GM13976 (cell line): Measurements from ENCODE around the gene PPARD.

Experiments used
- DNase-seq: peaks from one replicate; pipeline ENCODE4 v3.0.0; 2012; ENCODE audit warnings: low spot score
- CTCF ChIP-seq: IDR thresholded peaks from 2 replicates; pipeline ENCODE4 v1.5.1; 2012; ENCODE audit warnings: borderline replicate concordance, mild to moderate bottlenecking; ENCODE audit not compliant: insufficient read depth; ENCODE audit errors: extremely low read depth, missing control alignments, control extremely low read depth
- in situ Hi-C: fragments of 300-500 bp; cut with MboI; formaldehyde crosslinking; loops from one replicate; pipeline ENCODE4 v1.12.0; 2022; ENCODE audit warnings: low sequenced_read_pairs, mixed read lengths, inconsistent platforms; ENCODE audit not compliant: unreplicated experiment

Gene PPARD

GRCh38 chr6:35409245-35409644 is 66.9 kb downstream of the PPARD start:
- no peak for DNase-seq
- TF ChIP-seq CTCF = no peak
- in situ Hi-C loops = no loop called here

- no peak for DNase-seq
- TF ChIP-seq CTCF = no peak
- in situ Hi-C loops = no loop called here
Measured at GRCh38 chr6:35410131-35410530, 67.8 kb downstream of the PPARD start.

- in situ Hi-C loops = no loop called here
- no peak for DNase-seq
- no peak for TF ChIP-seq CTCF
Measured at GRCh38 chr6:35411066-35411465, 68.7 kb downstream of the PPARD start.

- TF ChIP-seq CTCF = no peak
- DNase-seq = no peak
- in situ Hi-C loops = no loop called here
Measured at GRCh38 chr6:35412102-35412501, 69.7 kb downstream of the PPARD start.

GRCh38 chr6:35413911-35414310 is 71.6 kb downstream of the PPARD start:
- no peak for TF ChIP-seq CTCF
- in situ Hi-C loops = no loop called here
- no peak for DNase-seq

GRCh38 chr6:35415065-35415891 is 72.9 kb downstream of the PPARD start:
- in situ Hi-C loops = no loop called here
- TF ChIP-seq CTCF = no peak
- no peak for DNase-seq
